Measurements from ENCODE around the gene PLXNA4.

The PLXNA4 gene

GRCh38 chr7:132430041-132430855 lies 146.0 kb downstream of the PLXNA4 start:
- TF ChIP-seq, protein P1, sequence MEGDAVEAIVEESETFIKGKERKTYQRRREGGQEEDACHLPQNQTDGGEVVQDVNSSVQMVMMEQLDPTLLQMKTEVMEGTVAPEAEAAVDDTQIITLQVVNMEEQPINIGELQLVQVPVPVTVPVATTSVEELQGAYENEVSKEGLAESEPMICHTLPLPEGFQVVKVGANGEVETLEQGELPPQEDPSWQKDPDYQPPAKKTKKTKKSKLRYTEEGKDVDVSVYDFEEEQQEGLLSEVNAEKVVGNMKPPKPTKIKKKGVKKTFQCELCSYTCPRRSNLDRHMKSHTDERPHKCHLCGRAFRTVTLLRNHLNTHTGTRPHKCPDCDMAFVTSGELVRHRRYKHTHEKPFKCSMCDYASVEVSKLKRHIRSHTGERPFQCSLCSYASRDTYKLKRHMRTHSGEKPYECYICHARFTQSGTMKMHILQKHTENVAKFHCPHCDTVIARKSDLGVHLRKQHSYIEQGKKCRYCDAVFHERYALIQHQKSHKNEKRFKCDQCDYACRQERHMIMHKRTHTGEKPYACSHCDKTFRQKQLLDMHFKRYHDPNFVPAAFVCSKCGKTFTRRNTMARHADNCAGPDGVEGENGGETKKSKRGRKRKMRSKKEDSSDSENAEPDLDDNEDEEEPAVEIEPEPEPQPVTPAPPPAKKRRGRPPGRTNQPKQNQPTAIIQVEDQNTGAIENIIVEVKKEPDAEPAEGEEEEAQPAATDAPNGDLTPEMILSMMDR (IDR thresholded peaks at IDR 0.05; ENCODE audit: control extremely low read depth, extremely low read depth, low read depth, missing control alignments), result no peak
- no peak for DNase-seq (ENCODE audit: extremely low spot score)
- ChIA-PET POLR2A (no interaction called here), CTCF (no interaction called here)

DNA sequence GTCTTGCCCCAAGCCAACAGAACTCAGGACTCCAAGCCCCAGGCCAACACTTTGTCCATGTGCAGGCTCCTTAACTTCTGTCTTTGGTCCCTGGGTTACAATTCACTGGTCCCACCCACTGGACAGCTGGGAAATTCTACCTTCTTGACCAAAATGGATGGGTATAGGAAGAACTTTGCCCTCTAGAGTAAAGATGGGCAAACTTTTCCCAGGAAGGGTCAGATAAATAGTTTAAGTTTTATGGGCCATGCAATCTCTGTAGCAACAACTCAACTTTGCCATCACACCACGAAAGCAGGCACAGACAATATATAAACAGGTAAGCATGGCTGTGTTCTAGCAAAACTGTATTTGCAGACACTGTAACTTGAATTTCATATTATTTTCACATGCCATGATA lies 147.1 kb downstream of the PLXNA4 start:
- no peak for DNase-seq (ENCODE audit: extremely low spot score)
- POLR2A ChIA-PET, result no interaction called here
- CTCF ChIA-PET, result no interaction called here
- TF ChIP-seq, protein P1 (IDR thresholded peaks at IDR 0.05; ENCODE audit: control extremely low read depth, extremely low read depth, low read depth, missing control alignments), result no peak

GRCh38 chr7:132428247-132428919 lies 147.9 kb downstream of the PLXNA4 start:
- POLR2A ChIA-PET, result no interaction called here
- CTCF ChIA-PET, result no interaction called here
- TF ChIP-seq, protein P1 (IDR thresholded peaks at IDR 0.05; ENCODE audit: control extremely low read depth, extremely low read depth, low read depth, missing control alignments), result no peak
- no peak for DNase-seq (ENCODE audit: extremely low spot score)

DNA sequence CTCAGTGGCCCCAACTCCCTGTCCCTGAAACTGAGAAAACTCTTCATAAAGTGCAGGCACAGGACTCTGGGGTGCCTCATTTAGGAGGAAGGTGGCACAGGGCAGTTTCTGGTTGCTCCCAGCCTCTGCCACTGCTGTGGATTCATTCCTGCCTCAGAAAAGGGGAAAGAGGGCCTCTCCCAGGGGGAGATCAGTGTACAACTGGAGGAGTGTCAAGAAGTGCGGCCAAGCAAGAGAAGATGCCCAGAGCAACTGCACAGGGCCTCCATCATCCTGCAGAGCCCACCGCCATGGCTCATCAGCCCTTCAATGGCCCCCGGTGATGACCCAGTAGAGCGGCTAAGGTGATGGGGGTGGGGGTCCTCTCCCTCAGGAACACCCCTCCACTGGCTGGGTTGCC lies 150.3 kb downstream of the PLXNA4 start:
- POLR2A ChIA-PET, result no interaction called here
- TF ChIP-seq, protein P1 (IDR thresholded peaks at IDR 0.05; ENCODE audit: control extremely low read depth, extremely low read depth, low read depth, missing control alignments), result no peak
- CTCF ChIA-PET, result no interaction called here
- no peak for DNase-seq (ENCODE audit: extremely low spot score)

DNA sequence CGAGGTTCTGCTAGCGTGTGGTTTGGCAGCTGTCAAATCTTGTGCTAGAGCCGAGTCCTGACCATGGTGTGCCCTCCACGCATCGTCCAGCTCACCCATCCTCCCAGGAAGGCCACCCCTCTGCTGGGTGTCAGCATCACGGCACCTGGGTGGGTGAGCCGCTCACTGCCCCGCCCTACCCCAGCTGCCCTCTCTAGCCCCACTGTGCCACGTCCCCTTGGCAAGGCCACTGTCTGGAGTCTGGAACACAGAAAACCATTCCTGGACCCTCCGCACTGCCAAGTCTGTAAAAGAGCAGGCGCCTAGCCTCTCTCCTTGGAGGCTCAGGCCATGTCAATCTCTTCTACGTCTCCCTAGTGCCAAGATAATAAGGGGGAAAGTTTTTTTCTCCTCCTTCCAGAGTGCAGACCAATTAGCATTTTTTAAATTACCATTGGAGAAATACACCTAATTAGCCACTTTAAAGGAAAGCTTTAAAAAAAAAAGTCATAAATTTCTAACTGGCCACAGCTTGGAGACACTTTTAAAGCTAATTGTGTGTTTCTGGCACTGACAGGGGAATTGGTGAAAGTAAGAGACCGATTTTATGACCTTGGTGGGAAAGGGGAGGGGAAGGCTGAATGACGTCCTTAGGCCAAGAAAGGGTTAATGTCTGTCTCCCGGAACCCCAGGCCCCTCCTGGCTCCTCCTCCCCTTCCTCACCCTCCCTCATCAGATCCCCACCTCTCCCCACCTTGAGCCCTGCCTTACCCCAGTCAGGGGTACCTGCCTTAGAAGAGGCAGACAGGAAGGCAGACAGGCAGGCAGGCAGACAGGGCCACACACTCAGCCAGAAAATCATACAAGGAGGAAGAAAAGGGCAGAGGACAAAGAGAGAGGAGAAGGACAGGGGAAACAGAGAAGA lies 151.2 kb downstream of the PLXNA4 start:
- TF ChIP-seq, protein P1 (IDR thresholded peaks at IDR 0.05; ENCODE audit: control extremely low read depth, extremely low read depth, low read depth, missing control alignments), result no peak
- POLR2A ChIA-PET, result no interaction called here
- no peak for DNase-seq (ENCODE audit: extremely low spot score)
- CTCF ChIA-PET, result interaction anchor here (1.2 kb wide), 1 partner anchor 13 kb away, joined by 3 read pairs; no protein-coding TSS in a partner anchor

DNA sequence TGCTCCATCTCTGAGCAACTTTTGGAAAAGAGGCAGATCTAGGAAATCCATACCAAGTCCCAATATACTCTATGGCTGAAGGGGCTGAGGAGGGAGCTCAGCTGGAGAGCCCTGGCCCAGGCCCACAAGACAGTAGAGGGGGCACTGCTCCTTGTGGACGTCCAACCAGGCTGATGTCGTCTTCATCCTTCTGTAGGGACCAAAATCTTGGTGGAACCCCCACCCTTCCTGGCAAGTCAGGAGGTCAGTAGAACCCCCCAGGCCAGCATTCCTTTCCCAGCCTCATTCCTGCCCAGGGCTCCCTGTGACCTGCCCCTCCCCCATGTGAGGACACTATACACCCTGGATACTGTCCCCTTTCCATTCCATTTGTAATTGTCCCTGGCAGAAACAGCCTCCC lies 152.0 kb downstream of the PLXNA4 start:
- TF ChIP-seq, protein P1 (IDR thresholded peaks at IDR 0.05; ENCODE audit: control extremely low read depth, extremely low read depth, low read depth, missing control alignments), result no peak
- no peak for DNase-seq (ENCODE audit: extremely low spot score)
- ChIA-PET CTCF (interaction anchor here (1.2 kb wide), 1 partner anchor 12 kb away, joined by 3 read pairs; no protein-coding TSS in a partner anchor), POLR2A (no interaction called here)
